EL (cell line): ENCODE measurements around the gene STK39.
A peak's percentile ranks its signal among the peaks of the same experiment; 100 is the strongest.

Experiments used
- DNase-seq: peaks from one replicate; pipeline ENCODE4 v3.0.0-alpha.2; 2016

Gene STK39

DNA sequence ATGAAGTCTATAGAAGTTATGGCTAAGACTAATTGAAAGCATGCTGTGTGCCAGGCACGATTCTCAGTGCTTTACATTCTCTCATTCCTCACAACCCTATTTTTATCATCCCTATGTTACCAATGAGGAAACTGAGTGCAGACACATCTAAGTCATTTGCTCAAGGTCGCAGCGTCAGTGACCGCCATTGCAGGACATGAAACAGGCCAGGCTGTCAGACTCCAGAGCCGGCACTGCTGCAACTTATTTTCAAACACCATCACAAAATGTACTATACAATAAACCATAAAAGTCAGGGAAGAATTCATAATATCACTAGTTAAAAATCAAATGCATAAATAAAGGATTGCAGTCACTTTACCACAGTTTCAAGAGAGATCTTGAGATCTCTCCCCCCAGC is 5.6 kb downstream of the STK39 start:
- no peak for DNase-seq

DNA sequence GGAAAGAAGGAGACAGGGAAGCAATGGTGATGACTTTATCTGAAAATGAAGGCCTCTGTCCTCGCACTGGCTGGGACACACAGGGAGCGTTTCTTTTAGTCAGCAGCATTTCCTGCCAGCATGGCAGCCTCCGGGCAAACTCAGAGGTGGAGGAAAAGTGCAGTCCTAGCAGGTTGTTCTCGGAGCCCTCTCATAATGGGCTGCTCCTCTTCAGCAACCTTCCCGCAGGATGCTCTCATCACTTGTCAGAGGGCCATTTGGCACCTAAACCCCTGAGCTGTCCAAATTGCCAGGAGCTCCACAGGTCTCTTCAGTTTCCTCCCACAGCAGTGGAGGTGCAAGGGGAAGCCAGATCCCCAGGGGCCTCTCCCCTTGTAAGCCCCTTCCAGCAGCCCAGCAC is 6.2 kb downstream of the STK39 start:
- no peak for DNase-seq

DNA sequence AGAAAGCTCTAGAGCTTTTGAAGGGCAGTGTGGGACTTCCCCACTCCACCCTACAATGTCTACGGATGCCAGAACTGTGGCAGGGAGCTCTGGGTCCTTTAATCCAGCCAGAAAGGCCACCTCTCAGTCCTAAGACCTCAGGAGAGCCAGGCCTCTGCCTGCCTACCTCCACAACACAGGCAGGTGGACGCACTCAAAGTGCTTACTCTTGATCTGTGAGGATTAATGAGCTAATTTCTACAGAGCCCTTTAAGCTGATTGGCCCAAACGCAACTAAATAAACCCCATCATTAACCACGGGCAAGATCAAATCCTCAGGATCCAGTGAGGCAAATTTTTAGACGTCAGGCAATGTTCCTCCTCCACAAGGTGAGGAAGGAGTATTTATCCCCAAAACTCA is 8.1 kb downstream of the STK39 start:
- no peak for DNase-seq

DNA sequence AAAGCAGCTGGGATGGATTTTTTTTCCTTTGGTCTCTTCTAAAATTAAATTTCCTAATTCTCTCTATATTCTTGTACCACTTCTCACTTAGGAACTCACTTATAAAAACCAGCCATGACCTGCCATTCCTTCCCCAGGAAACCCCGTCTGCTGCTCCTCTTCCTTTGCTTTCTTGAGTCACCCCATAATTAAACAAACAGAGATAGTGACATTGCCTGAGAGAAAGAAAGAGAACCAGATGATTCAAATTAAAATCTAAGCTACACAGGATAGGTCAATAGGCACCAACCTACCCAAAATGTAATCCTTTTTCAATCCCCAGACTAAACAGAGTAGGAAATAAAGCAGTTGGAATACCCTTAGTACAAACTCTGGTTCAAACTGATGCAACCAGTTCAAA is 9.7 kb downstream of the STK39 start:
- peak; percentile 46 for DNase-seq

DNA sequence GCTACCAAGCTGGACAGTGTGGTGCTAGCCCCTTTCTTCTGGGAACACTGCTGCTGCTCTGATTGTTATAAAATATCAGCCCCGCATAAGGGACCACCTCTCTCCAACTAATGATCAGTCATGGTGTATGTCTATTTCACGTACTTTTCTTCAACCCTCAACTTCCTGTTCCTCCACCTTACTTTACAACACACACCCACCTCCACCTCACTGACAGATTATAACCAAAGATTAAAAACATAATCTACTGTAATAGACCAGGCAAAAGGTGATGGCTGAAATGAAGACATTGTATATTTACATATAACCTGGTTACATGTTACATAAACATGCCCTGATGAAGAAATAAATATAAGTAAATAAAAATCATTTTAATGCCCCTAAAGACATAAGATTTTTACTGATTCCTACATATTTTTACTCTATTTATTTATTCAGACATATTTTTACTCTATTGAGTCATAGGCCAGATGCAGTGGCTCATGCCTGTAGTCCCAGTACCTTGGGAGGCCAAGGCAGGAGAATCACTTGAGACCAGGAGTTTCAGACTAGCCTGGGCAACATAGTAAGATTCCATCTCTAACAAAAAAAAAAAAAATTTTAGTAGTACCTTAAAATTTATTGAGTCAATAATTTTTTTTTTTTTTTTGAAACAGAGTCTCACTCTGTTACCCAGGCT is 12.8 kb downstream of the STK39 start:
- peak; percentile 34 for DNase-seq

DNA sequence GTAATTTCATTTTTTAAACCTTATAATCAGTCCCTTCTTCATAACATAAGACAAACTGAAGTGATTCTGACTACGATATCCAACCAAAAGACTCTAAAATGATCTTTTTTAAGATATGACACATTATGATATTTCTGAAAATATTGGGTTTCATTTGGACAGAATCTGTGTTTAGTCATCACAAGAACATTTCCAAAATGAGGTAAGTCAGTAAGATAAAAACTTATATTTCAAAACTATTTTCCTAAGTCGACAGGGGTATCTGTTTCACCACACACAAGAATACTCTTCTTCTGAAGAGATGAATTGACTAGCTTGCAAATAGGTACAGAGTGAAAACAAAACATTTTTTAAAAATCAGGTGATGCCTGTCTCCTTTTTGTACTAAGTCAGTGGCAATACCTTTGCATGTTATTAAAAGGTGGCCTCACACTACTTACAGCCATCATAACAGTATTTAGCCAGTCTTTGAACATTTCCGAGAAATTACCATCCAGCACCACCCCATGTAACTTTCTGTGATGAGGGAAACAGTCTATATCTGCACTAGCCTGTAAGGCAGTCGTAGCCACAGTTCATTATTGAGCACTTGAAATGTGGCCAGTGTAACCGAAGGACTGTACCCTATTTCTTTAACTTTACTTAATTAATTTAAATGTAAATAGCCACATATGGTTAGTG is 13.5 kb downstream of the STK39 start:
- no peak for DNase-seq

DNA sequence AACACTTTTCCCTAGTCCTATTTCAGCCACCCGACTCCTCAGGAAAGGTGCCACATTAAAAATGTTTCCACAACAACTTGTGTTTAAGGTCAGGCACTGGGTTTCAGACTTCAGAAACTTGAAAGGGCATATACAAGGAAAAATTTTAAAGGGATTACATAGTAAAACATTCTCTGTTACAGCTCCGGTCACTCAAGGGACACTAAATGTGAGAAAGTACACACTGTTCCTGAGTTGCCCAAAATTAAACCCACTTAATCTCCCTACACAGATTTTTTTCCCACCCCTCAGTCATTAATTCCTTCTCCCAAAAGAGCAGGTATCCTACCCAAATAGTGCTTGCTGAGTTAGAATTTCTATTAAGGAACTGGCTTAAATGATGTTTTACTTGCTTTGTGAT is 14.2 kb downstream of the STK39 start:
- no peak for DNase-seq

DNA sequence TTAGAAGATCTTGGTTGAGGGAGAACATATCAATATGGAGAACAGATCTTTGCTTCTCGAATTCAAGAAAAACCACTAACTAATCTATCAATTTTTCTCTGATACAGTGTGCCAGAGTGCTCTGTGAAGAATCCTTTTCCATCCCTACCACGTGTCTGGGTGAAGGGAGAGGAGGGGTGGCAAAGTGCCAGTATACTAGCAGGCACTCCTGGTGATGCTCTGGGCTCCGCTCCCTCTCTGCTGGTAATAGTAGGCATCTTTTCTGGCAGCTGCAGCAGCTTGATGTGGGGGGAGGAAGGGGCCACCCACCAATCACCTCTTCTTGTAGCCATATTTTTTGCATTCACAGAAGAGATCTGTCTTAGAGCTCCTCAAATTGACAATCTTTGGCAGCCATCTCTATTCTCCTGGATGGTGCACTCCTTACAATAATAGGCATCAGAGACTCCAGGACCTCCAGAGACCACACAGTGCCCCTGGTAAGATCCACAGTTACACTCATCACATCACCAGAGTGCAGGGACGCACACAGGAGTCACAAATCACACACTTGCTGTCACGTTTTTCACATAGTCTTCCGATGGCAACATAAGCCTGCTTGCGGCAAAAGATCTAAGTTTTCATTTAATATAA is 15.7 kb downstream of the STK39 start:
- no peak for DNase-seq

DNA sequence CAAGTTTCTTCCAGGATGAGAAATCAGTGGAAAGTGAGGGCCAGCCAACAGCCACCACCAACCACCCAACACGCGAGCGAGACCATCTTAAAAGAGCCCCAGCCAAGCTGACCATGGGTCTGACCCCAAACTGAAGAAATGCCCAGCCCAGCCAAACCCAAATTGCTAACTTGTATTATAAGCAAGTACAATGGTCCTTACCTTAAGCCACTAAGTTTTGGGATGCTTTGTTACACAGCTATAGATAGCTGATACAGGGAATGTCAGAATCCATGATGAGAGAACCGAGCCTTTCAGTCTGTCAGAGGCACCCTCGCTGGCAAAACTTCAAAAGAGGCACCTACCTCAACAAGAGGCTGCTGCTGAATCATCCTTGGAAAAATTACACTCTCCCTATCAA is 17.0 kb downstream of the STK39 start:
- DNase-seq, result no peak

DNA sequence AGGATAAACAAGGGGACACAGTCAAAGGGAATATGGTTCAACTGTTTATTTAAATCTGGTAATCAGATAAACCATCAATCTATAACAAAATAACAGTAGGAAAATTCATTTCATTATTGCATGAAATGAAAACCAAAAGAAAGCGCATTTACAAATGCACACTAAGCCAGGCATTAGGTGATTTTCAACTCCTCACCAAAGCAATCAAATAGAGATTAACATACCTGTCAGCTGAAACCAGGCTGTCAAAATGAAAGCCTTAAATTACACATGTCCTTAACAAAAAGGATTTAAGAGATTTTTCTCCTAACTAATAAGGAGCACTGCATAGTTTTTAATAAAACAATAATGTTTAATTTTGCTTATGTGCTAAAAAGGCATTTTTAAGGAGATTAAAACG is 23.0 kb downstream of the STK39 start:
- no peak for DNase-seq

DNA sequence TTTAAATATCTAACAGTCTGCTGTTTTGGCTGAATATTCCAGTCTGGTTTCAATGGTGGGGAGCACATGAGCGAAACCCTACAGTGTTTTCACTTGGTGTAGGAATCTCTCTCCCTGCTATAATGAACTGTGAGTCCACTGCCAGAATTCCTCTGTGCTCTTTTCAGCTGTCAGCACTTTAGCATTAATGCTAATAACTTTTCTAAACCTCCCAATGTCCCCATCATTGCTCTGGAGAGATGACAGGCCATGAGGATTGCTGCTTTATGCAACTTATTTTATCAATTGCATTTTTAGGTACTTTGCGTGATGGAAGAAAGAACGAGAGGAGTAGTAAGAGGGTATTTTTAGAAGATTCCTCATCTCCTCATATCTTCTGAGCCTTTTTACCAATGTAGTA is 25.3 kb downstream of the STK39 start:
- DNase-seq, result no peak

DNA sequence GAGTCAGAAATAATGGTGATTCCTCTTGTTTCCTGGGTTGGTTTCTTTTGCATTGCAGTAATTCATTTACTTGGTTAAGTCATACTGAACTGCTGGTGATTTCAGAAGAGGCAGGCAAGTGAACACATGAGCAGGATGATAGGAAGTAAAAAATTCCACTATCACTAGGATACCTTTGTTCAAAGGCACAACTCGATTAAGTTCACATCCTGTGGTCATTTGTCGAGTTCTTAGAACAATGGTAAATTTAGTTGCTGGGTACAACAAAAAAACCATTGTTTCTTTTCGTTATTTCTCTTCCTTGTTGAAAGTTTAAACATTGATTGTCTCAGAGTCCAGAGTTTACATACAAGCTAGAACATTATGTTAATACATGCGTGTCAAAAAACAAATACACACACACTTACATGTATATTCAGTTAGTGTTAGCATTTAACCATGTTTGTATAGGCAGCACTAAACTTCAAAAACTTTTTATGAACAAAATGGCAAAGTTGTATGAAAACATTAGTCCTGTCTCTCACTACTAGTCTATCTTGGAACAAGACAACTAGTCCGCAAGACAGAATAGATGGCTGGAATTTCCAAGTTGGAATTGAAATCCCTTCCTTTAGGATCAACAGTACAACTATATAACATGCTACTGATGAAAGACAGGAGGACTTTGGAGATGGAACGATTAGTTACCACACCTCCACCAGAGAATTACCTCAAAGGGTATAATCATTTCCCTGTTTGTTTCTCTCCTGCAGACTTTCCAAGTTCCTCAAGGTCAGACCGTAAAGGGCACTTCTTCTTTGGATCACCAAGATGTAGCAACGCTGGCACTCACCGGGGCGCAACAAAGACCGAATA is 26.2 kb downstream of the STK39 start:
- no peak for DNase-seq

DNA sequence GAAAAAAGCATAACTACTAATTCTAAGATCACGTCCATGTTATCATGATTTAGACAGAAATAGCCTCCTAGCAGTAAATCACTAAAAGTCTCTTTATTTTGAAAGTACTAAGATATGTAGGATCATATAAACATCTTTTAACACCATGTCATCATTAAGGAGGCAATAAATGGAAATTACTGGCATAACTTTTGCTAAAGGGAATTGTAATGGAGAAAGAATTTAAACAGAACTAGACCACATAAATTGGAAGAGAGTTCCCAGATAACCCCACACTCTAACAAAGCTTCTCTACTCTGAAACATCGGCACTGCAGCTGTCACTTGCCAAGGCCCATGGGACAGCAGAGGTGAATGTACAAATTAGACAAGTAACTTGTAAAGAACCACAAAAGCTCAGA is 29.5 kb downstream of the STK39 start:
- peak; percentile 33 for DNase-seq

DNA sequence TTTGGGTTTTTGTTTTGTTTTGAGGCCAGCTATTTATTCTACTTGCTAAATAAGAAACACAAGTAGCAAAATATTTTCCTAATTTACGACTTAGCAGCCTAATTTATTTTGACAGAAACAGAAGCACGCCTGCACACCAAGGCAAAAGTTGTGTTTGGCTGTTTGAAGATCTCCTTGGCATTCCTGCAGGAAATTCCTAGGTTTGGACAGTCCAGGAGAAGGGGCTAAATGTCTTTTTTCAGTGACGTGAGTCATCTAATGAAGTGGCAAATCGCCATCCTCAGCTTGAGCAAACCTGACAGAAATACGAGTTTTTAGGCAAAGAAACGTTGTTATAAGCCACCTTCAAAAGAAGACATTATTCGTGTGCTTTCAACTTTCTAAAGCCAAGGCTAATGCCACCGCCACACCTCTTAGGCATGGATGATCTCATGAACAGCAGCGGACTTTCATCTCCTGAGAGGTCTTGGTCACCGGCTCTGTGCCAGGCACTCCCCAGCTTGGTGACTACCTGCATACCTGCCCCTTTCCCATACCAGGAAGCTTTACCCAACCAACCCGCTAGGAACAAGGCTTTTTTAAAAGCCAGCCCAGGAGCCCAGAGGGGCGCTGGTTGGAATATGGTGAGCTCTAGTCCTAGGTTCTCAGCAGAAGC is 30.9 kb downstream of the STK39 start:
- DNase-seq, result peak; percentile 72

DNA sequence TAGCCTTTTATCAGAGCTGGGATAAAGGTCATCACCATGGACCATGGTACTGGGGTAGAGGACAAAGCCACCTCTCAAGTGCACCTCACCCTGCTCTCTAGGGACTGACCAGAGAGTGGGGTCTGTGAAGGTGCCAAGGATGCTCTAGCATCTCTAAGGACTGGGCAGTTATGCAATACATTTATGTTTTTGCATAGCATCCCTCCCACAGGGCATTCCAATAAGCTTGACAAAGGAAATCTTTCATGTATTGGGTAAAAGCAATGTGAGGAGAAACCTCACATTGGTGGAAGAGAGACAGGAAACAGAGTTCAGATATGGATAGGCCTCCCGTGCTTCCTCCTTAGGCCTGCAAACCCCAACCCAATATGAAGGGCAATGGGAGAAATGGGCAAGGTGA is 31.6 kb downstream of the STK39 start:
- peak; percentile 42 for DNase-seq

DNA sequence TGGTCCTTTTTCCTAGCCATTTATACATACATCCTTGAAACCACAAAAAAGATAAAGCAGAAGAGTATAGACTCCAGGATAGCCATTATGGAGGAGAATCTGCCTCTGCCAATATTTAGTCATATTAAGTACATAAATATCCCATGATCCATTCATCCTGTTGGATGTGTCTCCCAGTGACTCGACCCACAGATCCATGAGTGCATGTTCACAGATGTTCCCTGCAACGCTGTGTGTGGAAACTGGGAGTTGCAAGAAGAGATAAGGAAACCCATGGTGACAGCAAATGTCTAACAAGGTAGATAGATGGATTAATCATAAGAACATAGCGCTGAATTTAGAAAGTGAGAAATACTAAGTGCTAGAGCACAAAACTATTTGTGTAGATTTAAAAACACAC is 34.5 kb downstream of the STK39 start:
- peak; percentile 48 for DNase-seq

DNA sequence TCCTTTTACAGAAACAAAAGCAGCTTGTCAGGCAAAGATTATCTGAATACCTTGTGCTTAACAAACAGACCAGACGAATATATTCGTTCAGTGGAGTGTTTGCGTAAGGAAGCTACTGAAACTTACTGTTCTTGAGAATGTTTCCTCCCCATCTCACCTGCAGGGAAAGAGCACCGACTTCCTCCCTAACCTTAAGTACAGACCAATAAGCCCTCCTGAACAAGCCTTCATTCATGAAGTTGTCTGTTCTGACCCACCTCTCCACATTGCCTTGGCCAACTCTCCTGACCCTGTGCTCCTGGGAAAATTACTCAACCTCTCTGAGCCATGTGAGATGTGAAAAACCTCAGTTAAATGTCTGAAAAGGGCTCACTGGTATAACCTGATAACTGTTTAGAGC is 35.2 kb downstream of the STK39 start:
- DNase-seq, result no peak

DNA sequence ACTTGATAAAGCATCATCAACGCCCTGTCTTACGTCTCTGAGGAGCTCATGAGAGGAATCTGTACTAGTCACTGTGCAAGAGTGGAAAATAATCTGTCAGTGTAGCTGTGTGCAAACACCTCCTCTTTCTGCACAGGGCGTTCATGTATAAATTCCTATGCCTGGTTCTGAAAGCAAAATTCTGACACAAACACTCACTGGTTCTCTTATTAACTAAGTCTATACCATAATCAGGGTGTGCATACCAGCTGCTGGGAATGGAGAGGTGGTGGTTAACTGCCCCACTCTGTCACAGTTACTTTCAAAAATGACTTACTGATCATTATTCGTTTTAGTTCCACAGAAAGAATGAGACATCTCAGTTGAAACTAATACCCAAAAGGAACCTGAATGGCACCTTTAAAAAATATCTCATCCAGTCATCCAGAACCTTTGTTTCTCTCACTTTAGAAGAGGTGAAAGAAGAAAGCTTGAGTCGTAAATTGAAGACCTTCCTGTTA is 35.7 kb downstream of the STK39 start:
- no peak for DNase-seq

DNA sequence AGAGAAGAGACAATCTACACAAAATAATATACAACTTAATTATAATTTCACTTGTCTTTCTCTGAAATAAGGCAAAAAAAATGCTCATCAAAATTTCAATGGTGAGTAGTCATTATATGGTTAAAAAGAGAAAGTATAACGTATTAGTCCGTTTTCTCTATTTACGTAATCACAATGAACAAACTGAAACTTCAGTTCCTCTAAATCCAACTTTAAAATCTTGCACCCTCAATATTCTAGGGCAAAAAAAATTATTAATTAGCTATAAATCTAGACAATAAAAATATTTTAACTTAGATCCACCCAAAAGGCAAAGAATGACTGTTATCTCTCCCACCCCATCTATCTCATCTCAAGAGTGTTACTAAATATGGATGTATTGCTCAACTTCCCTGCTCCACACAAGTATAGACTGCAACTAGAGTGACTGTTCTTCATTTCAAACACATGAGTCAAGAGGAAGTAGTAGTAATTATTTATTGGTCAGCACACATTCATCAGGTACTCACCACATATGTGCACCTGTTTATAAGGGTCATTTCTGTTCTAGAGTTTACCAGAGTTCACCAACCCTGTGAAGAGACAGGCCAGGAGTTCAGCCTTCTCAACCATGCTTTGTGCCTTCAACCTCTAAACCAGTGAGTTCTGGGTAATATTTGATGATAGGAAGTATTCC is 36.4 kb downstream of the STK39 start:
- DNase-seq, result peak; percentile 90

DNA sequence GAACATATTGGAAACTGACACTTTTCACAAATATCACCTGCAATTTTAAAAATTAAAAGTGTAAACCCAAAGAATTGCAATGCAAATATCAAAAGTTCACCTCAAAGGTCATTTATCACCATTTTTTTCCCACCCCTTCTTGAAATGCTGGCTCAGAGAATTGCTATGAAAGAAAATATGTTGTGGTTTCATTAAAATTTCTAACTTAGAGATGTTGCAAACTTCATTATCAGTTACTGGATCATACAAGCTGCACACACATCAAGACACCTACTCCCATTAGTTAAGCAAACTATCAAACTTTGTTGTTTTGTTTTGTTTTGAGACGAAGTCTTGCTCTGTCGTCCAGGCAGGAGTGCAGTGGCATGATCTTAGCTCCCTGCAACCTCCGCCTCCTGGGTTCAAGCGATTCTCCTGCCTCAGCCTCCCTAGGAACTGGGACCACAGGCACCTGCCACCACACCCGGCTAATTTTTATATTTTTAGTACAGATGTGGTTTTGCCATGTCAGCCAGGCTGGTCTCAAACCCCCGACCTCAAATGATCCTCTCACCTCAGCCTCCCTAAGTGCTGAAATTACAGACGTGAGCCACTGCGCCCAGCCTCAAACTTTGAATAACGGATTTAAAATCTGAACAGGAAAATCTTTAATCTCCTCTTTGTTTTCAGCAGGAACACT is 37.0 kb downstream of the STK39 start:
- DNase-seq, result peak; percentile 16

DNA sequence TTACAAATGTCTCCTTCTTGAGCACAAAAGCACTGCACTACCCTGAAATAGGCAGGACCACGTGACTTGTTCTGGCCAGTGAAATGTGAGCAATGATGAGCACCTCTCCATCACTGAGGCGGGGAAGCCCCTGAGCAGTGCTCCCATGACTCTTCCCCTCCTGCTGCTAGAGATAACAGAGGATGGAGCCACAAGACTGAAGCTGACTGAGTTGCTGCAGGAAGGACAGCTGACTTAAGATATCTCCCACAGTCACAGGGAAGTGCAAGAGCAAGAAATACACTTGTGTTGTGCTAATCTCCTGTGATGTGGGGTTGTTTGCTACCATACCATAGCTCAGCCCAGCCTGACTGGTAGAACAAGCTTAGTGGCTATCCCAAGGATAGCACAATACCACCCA is 38.7 kb downstream of the STK39 start:
- DNase-seq, result no peak

DNA sequence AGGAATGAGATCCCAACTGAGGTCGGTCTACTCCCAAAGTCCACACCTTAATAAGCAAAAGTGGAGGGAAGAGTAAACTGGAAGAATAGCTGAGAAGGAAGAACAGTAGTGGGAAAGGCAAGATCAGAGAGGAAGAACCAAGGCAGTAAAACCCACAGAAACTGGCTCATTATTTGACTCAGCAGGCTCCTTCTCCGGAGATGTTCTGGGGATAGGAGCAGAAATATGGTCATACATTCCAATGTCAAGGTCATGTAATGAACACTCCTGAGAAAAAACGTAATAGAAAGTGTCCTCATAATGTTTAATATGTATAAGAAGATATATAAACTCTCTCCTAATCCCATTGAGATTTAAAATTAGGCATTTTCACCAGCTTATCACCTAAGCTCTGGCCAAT is 39.5 kb downstream of the STK39 start:
- DNase-seq, result no peak
